Stimulated activated CD8-positive, alpha-beta memory T cell treated with anti-CD3 and anti-CD28 coated beads, Interleukin-7, amount 100 ng/mL, for 48 hours (primary cell): ENCODE results near the gene FBN1.

Experiments used
- DNase-seq, 2 donors: peaks; one replicate each; pipeline ENCODE4 v3.0.0-alpha.2; 2020; ENCODE audit warnings: low read depth in 1 of 2; ENCODE audit errors: extremely low read depth in 1 of 2

The FBN1 gene

DNA sequence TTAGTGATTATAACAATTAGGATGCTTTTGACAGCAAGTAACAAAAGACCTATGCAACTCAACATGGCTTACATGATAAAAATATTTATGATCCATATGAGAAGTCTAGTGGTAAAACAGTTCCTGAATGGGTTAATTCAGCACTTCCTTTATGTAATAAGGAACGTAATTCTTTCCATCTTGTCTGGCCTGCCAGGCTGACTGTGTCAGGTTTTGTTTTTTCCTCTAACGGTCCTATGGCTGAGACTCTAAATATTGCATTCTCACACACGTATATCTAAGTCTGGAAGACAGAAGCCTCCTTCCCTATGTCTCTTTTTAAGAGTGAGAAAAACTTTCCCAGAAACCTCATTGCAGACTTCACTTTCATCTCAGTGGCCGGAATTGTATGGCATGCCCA lies 263.6 kb downstream of the FBN1 start:
- no peak for DNase-seq

DNA sequence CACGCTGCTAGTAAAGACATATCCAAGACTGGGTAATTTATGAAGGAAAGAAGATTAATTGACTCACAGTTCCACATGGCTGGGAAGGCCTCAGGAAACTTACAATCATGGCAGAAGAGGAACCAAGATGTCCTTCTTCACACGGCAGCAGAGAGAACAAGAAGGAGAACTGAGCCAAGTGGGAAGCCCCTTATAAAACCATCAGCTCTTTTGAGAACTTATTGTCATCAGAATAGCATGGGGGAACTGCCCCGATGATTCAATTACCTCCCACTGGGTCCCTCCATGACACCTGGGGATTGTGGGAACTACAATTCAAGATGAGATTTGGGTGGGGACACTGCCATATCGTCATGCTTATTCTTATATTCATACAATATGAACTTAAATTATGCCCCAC lies 265.3 kb downstream of the FBN1 start:
- DNase-seq: no peak

DNA sequence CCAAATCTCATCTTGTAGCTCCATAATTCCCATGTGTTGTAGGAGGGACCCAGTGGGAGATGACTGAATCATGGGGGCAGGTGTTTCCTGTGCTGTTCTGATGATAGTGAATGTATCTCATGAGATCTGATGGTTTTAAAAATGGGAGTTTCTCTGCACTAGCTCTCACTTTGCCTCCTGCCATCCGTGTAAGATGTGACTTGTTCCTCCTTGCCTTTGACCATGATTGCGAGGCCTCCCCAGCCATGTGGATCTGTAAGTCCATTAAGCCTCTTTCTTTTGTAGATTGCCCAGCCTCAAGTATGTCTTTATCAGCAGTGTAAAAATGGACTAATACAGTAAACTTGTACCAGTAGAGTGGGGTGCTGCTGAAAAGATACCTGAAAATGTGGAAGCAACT lies 269.7 kb downstream of the FBN1 start:
- no peak for DNase-seq

DNA sequence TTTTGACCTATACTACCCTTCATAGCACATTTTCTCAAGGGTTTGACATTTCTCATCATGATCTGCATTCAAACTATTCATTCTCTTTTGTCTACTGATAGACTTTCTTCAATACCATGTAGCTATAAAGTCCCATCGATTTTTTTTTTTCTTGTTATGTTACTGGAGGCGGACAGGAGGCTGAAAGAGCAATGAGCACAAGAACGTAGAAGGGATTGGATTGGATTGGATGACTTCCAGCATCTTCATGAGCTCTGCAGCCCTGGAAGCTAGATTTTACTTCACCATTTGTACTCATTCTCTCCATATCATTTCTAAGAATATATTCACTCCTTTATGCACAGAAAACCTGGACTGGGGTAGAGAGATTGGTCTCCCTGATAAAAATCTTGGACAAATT lies 271.0 kb downstream of the FBN1 start:
- DNase-seq: no peak

DNA sequence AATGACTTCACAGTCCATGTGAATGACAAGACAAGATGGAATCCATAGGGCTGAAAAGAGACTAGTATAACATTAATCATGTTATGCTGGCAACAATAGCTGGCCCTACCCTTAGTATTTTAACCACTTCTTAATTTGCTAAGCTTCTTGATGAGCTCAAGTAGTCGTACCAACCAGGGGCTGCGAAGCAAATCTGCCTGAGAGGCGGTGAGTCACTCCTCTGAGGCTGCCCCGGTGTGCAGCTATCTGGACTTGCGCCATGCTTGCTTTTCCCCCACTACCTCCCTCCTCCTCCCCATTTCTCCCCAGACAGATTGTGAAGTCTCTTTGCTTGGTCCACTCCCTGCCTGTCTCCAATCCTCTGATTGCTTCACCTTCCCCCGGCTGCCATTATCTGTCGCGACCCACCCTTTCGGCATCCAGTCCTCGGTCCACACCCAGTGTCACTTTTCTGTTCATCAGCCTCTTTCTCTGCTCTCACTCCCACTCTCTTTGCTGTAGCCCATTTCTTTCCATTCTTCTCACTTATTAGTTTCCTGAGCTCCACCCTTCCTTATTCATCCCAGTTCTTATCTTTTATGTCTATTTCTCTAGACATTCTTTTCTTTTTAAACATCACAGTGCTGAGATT lies 271.6 kb downstream of the FBN1 start:
- DNase-seq: no peak

DNA sequence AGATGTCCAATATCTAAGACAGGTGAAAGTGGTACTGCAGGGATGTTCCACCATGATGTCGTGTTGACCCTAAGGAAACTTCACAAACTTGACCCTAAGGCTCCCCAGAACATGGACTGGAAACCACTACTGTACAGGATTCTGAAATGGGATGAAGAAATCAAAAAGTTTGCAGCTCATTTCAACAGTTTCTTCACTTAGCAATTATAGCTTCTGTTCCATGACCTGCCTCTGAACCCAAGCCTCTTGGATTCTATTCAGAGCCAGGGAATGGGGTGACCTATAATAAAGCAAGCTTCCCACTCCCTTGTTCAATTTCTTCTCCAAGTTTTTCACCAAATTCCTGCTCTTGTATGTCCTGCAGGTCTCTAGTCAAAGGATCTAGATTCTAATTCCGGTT lies 273.5 kb downstream of the FBN1 start:
- no peak for DNase-seq

DNA sequence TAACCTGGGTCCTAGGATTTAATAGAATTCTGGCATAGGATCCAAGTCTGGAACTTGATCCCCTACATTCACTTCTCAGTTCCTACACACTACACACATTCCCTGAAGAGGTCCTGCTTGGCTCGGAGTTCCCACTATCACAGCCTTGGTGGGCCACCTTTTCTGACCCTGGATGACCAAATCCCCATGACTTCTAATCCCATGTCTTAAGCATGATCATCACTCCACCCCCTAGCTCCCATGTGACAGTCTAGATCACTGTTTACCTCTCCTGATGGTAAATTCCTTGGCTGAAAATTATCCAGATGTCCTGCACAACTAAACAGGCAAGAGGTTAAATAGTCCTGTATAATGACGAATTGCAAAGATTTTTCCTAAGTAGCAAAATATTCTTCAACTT lies 274.0 kb downstream of the FBN1 start:
- no peak for DNase-seq

DNA sequence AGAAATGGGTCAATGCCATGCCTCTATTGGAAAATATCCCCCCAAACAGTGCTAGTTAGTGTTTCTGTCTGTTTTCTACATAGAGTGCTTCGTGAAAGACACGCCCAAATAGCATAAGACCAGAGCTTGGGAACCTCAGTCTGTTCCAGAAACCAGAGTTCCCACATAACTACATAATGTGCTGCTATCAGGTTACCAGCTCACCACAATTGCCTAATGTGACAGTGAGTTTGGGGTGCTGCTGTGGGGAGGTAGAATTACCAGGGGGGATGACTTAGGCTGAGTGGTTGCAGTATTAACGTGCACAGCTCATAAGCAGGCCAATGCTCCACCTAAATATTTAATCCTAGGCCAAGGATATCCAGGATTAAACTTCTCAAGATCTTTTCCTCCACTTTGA lies 275.0 kb downstream of the FBN1 start:
- no peak for DNase-seq

DNA sequence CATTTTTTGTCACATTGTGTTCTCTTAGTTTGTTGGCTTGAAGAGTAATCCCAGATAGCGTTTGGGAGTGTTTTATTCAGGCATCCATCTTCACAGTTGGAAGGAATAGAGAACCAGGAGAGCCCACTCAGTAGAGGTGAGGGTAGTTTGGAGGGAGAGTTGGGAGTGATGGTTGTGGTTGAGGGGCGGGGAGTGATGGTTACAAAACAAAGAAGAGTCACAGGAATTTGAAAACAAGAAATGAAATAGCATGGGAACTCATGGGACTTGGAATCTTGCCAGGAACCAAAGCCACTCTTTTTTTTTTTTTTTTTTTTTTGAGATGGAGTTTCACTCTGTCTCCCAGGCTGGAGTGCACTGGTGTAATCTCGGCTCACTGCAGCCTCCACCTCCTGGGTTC lies 278.0 kb downstream of the FBN1 start:
- DNase-seq: no peak

DNA sequence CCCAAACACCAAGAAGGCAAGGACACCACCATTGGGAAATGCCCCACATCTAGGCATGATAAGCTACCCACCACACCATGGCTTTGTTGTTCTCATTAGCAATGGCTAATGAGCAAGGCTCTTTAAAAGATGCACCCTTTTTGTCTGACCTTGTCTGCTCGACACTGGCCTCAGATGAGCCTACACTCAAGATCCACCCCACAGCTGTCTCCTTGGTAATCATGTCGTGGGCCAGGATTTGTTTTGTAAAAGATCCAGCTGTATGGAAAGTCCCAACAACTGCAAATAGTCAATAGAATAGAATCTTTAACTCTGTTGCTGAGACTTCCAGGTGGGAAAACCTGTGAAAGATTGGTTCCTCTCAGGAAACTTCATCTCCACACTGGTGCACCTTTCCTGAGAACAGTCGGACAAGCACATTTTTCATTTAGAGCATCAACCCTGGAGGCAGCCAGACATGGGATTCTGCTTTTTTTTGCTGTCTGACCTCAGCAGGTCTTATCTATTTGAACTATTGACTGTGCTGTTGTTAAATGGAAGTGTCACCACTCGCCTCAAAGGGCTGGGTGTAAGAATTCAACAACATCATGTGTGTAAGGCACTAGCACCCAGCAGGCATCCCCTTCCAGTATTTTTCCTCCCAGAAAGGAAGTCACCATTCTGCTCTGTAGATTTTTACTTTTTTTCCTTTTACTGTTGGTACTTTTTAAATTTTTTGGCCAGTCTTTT lies 278.8 kb downstream of the FBN1 start:
- no peak for DNase-seq

DNA sequence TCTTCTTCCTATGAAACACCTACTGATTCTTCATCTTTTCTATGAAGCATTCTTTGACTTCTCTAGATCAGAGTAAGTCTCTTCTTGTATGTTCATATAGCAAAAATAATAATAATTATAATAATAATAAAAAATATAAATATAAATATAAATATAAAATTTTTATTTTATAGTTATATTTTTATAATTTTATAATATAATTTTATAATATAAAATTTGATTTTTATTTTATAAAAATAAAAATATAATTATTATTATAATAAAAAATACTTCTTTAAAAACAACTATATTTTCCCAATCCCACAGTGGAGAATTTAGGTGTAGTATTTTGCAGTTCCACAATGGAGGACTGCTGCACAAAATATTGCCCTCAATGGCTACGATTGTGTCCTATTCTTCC lies 279.9 kb downstream of the FBN1 start:
- no peak for DNase-seq

DNA sequence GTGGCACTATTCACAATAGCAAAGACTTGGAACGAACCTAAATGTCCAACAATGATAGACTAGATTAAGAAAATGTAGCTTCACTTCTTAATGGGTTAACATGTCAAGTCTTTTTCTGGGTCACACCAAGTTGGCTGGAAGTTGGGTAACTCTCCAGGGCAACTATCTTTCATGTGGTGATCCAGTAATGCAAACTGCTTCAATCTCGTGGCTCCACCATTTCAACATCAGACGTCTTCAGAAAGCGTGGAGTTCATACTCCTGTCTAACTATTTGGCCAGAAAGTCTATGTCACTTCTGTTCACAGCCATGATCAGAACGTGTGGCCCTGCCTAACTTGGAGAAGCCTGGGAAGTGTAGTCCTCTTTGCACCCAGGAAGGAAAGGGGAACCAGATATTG lies 282.0 kb downstream of the FBN1 start:
- DNase-seq: no peak

DNA sequence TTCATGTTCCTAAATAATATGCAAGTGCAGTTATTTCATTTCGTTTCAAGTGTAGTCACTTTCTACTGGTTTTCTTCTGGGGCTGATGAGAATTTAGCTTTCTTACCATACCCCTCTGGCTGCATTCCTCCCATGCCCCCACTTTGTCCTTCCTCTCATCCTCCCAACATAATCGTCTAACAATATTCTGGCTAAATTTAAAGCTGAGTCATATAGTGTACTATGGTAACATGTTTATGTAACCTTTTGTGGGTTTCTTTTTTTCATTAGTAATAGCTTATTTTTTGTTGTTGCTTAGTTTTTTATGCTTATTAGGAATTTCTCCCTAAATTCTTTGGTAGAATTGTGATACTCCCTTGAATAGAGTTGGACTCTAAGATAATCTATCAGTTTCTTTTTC lies 283.8 kb downstream of the FBN1 start:
- DNase-seq: no peak

DNA sequence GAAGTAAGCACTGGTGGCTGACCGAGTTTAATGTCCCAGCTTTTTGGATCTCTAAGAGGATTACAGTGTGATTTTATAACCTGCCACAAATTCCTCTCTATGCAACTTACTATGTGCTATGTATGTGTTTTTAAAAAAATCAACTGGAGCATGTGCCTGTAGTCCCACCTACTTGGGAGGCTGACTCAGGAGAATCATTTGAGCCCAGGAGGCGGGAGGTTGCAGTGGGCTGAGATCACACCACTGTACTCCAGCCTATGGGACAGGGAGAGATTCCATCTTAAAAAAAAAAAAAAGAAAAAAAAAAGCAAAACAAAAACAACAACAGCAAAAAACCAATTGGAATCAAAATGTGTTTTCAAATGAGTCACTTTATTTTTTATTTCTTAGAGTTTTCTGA lies 284.7 kb downstream of the FBN1 start:
- DNase-seq: no peak
